MCF 10A (cell line): ENCODE measurements around the gene POU5F2. TPM values are rescaled to one million over a fixed set of nuclear protein-coding genes. Genes with fewer than 3 reads are reported as not detected.

Source experiments
- Bru-seq: library from RNA; stranded (reverse); fragments of 400-500 nt; gene quantifications from one replicate; lab custom pipeline; 2021; lab: Mats Ljungman, UMichigan
- BruChase-seq, 2 experiments: library from RNA; stranded (reverse); fragments of 400-500 nt; gene quantifications; one replicate each; lab custom pipeline; 2021; lab: Mats Ljungman, UMichigan
- BruUV-seq: library from RNA; stranded (reverse); fragments of 400-500 nt; replicated peaks from 2 replicates; lab custom pipeline; 2021; lab: Mats Ljungman, UMichigan
- CTCF ChIA-PET: fragments of 300-600 bp; sonication (Branson Sonifier 250); formaldehyde crosslinking; extraction: SDS; loops from one replicate; lab custom pipeline; 2021; ENCODE audit warnings: antibody characterized with exemption, inconsistent platforms; lab: Yijun Ruan, JAX
- POLR2A ChIA-PET: fragments of 300-600, 350-650 bp; sonication (Branson Sonifier 250); formaldehyde crosslinking; extraction: SDS; loops from one replicate; lab custom pipeline; 2020; ENCODE audit warnings: antibody characterized with exemption, inconsistent platforms; lab: Yijun Ruan, JAX
- DNase-seq: peaks from one replicate; pipeline ENCODE4 v3.0.0-alpha.2; 2018; ENCODE audit not compliant: unreplicated experiment
- H3K27ac Mint-ChIP-seq: one replicate; pipeline ENCODE4 v1.8.0; 2022; ENCODE audit warnings: mild to moderate bottlenecking, low read depth, mixed read lengths; ENCODE audit not compliant: unreplicated experiment
- H3K27me3 Mint-ChIP-seq: one replicate; pipeline ENCODE4 v1.8.0; 2022; ENCODE audit warnings: mixed read lengths; ENCODE audit not compliant: insufficient read depth, unreplicated experiment
- H3K36me3 Mint-ChIP-seq: one replicate; pipeline ENCODE4 v1.8.0; 2022; ENCODE audit warnings: mild to moderate bottlenecking, moderate library complexity, mixed read lengths; ENCODE audit not compliant: insufficient read depth, unreplicated experiment
- H3K4me1 Mint-ChIP-seq: one replicate; pipeline ENCODE4 v1.8.0; 2022; ENCODE audit warnings: mixed read lengths; ENCODE audit not compliant: insufficient read depth, unreplicated experiment
- H3K4me3 Mint-ChIP-seq: one replicate; pipeline ENCODE4 v1.8.0; 2022; ENCODE audit warnings: mild to moderate bottlenecking, moderate library complexity, mixed read lengths; ENCODE audit not compliant: unreplicated experiment
- H3K9me3 Mint-ChIP-seq: one replicate; pipeline ENCODE4 v1.8.0; 2022; ENCODE audit warnings: mixed read lengths; ENCODE audit not compliant: unreplicated experiment
- CTCF ChIP-seq: fragments of 200-600 bp; IDR thresholded peaks from one replicate; pipeline ENCODE4 v1.8.0; 2022; ENCODE audit warnings: antibody characterized with exemption, mild to moderate bottlenecking; ENCODE audit not compliant: unreplicated experiment
- intact Hi-C: fragments of 100-400 bp; cut with micrococcal nuclease; formaldehyde crosslinking; loops from 2 replicates; pipeline ENCODE4 v1.14.1; 2022
- long read RNA-seq: library from polyadenylated mRNA; stranded (forward); transcript quantifications from one replicate; pipeline ENCODE4 v2.0.0, GENCODE V29; 2022
- total RNA-seq: library from RNA; stranded (reverse); gene quantifications from 2 replicates; pipeline ENCODE4 v1.2.3, GENCODE V29; 2022

Gene POU5F2
- total RNA-seq: 0.72 and 0.76 TPM in 2 replicates
- Bru-seq, nascent RNA: percentile 72 among the genes with signal in this experiment
- percentile 58 among the genes with signal in this experiment for BruChase-seq, experiment 1, labeled RNA remaining after a 6-hour chase
- percentile 78 among the genes with signal in this experiment for BruChase-seq, experiment 2, labeled RNA remaining after a 2-hour chase
- long read RNA-seq: 0 reads

GRCh38 chr5:93741136-93741811 lies at the start of gene POU5F2:
Gene POU5F2 (minus strand): TSS chr5:93741600. CDS start chr5:93741563, 37 bp downstream.
- no peaks in the 10 kb centered on the region for H3K4me1 Mint-ChIP-seq
- CTCF ChIA-PET: interaction anchor here (0.6 kb wide), 1 partner anchor 18 kb away, joined by 3 read pairs; no protein-coding TSS in a partner anchor
- H3K36me3 Mint-ChIP-seq: peaks cover 15% of the 10 kb centered on the region
- H3K27me3 Mint-ChIP-seq: no peaks in the 10 kb centered on the region
- DNase-seq: no peak
- no peak within 1 kb of the TSS for H3K27ac Mint-ChIP-seq
- POLR2A ChIA-PET: interaction anchor here (0.6 kb wide), 1 partner anchor 11 kb away, joined by 3 read pairs; no protein-coding TSS in a partner anchor
- TF ChIP-seq CTCF: no peak
- H3K9me3 Mint-ChIP-seq: peaks cover 13% of the 10 kb centered on the region
- no TSS peak for BruUV-seq
- no peak within 1 kb of the TSS for H3K4me3 Mint-ChIP-seq
- intact Hi-C loops: no loop called here

- intact Hi-C loops: loop anchor here (10.0 kb wide), 1 partner anchor 876 kb away; no protein-coding TSS in a partner anchor
- TF ChIP-seq CTCF: no peak
- peaks cover 9% of the 10 kb centered on the region for H3K36me3 Mint-ChIP-seq
- H3K27me3 Mint-ChIP-seq: no peaks in the 10 kb centered on the region
- no peak overlapping the region for H3K4me3 Mint-ChIP-seq
- no TSS peak for BruUV-seq
- POLR2A ChIA-PET: interaction anchor here (0.6 kb wide), 2 partner anchors 858 to 990 kb away, joined by 3 to 4 read pairs; no protein-coding TSS in a partner anchor
- H3K4me1 Mint-ChIP-seq: peaks cover 5% of the 10 kb centered on the region
- no peaks in the 10 kb centered on the region for H3K9me3 Mint-ChIP-seq
- no peak overlapping the region for H3K27ac Mint-ChIP-seq
- peak; percentile 27 for DNase-seq
- CTCF ChIA-PET: interaction anchor here (0.5 to 5.0 kb wide), 6 partner anchors 10 to 875 kb away, joined by 3 to 30 read pairs (median 3); no protein-coding TSS in a partner anchor
Measured at GRCh38 chr5:93790401-93790800, 49.0 kb upstream of the POU5F2 start.

- peaks cover 5% of the 10 kb centered on the region for H3K4me1 Mint-ChIP-seq
- ChIA-PET POLR2A (interaction anchor here (0.6 to 1.1 kb wide), 4 partner anchors 168 to 989 kb away, joined by 3 to 4 read pairs (median 4); partner anchors contain the start of gene NR2F1), CTCF (interaction anchor here (0.8 to 5.0 kb wide), 6 partner anchors 11 to 198 kb away, joined by 3 to 30 read pairs (median 4); no protein-coding TSS in a partner anchor)
- no peaks in the 10 kb centered on the region for H3K9me3 Mint-ChIP-seq
- no peaks in the 10 kb centered on the region for H3K27me3 Mint-ChIP-seq
- no peak overlapping the region for H3K27ac Mint-ChIP-seq
- BruUV-seq: no TSS peak
- TF ChIP-seq CTCF: no peak
- DNase-seq: peak; percentile 43
- intact Hi-C loops: loop anchor here (2.0 to 10.0 kb wide), 4 partner anchors 167 to 875 kb away; partner anchors contain the start of genes NR2F1 and NR2F1-AS1
- H3K36me3 Mint-ChIP-seq: peaks cover 3% of the 10 kb centered on the region
- no peak overlapping the region for H3K4me3 Mint-ChIP-seq
Measured at GRCh38 chr5:93789173-93790067, 48.0 kb upstream of the POU5F2 start.
